HG02588 (cell line): ENCODE results near the gene APOBEC3C.
"Not testable (repeated sequence)": the region's sequence is repeated elsewhere in the genome, so short reads cannot be mapped to it uniquely, and the experiment has no call there.

Experiments
- ATAC-seq: cut with Tn5 transposase; IDR thresholded peaks from one replicate; pipeline ENCODE4 v1.9.1; 2021; ENCODE audit warnings: mild to moderate bottlenecking, moderate library complexity; ENCODE audit not compliant: unreplicated experiment

APOBEC3C gene

DNA sequence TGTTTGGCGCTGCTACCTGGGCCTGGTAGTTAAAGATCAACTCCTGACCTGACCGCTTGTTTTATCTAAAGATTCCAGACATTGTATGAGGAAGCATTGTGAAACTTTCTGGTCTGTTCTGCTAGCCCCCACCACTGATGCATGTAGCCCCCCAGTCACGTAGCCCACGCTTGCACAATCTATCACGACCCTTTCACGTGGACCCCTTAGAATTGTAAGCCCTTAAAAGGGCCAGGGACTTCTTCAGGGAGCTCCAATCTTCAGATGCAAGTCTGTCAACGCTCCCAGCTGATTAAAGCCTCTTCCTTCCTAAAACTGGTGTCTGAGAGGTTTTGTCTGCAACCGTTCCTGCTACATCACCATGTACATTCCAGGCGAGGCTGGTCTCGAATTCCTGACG lies 41.6 kb downstream of the APOBEC3C start:
- ATAC-seq = no peak

DNA sequence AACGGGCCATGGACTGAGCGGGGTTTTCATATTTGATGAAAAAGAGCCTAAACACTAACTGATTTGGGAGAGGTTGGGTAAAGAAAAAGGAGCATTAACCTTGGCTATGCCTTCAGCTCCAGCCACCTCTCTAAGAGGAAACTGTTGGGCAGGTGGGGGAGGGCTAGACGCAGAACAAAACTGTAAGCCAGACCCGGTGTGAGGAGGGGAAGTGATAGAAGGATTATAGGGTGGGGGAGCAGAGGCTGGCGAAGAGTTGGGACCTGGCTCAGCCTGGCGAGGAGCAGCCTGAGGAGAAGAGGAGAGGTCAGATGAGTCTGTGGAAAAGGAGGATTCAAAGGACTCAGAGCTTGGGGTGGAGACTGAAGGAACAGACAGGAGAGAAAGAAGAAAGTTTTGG lies 47.2 kb downstream of the APOBEC3C start:
- not testable (repeated sequence) for ATAC-seq

DNA sequence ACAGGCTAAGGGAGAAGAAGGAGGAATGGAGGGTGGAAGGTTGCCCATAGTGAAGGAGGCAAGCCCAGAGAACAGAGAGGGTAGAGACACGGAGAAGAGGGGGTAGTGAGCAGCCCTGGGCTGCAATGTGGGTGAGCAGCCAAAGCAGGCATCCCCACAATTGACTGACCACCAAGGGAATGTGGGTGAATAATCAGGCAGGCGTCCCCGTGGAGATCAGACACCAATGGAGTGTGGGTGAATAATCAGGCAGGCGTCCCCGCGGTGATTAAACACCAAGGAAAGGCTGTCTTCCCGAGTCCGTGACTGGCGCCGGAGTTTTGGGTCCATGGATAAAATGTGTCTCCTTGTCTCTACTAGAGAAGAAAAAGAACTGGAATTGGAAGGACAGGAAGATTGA lies 47.9 kb downstream of the APOBEC3C start:
- not testable (repeated sequence) for ATAC-seq

DNA sequence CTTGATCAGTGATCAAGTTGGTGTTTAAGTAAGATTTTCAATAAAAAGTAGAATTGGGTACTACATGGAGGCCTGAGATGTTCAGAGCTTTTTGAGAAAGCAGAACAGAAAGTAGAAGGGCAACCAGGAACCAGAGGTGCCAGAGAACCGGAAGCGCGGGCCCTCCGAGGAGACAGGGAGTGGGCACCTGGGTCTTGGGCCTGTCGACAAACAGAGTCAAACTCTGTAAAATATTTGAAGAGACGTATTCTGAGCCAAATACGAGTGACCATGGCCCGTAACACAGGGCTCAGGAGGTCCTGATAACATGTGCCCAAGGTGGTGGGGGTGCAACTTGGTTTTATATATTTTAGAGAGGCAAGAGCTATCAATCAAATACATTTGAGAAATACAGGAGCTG lies 49.8 kb downstream of the APOBEC3C start:
- ATAC-seq = not testable (repeated sequence)

DNA sequence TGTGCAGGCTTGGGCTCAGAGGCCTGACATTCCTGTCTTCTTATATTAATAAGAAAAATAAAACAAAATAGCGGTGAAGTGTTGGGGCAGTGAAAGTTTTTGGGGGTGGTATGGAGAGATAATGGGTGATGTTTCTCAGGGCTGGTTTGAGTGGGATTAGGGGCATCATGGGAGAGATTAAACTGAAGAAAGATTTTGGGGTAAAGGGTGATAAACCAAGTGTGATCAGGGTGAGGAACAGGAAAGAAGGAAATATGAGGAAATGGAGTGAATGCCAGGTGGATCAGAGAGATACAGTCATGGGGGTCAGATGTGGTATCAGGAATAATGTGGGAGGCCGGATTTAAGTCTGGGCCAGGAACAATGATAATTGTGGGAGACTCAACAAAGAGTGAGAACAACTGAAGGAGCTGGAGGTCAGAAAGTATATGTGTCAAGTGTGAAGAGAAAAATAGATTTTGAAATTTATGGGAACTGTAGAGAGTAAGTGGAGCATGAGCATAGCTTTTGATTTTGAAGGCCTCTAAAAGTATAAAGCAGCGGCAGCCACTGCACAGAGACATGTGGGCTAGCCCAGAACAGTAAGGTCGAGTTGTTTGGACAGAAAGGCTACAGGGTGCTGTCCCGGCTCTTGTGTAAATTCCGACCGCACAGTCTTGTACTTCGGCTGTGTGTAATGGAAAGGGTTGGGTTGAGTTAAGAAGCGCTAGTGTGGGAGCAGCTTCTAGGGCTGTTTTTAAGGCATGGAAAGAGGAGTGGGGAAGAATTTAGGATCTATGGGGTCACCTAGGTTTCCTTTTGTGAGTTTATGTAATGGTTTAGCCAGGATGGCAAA lies 52.6 kb downstream of the APOBEC3C start:
- not testable (repeated sequence) for ATAC-seq

DNA sequence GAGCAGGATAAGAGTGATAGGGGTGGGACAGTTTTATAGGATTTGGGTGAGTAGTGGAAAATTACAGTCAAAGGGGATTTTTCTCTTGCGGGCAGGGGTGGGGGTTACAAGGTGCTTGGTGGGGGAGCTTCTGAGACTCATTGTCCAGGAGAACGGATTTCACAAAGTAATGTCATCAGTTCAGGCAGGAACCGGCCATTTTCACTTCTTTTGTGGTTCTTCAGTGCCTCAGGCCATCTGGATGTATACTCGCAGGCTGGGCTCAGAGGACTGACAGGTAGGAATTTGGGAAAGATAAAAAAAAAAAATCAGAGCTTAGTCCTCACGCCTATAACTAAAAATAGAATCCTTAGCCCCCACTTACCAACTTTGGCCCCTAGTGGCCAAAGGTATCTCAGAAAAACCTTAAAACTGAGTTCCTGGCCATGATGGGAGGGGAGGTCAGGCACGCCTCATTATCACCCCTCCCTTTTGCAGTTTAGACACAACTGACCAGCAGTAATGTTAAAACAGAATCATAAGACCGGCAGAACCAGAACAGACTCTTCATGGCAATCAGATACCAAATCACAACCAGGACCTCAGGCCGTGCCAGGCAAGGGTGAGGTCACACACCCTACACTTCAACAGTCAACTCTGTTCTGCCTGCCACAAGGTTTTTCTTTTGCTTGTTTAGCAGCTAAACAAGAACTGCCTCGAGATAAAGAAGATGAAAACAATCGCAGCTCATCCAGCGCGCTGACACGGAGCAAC lies 54.2 kb downstream of the APOBEC3C start:
- ATAC-seq = no peak
